ENCODE results near the gene MAP6D1.

GRCh38 chr3:183862610-183863009, 37.2 kb upstream of the MAP6D1 start:
- TF ChIP-seq SMC3 (conservative IDR thresholded peaks at IDR 0.05; ENCODE audit: poor library complexity) (no peak), CTCF (IDR thresholded peaks at IDR 0.05; ENCODE audit: poor library complexity, severe bottlenecking) (no peak)

Data from neural cell (in vitro differentiated cells).